ENCODE data around the gene KCNC1. TPM values are rescaled to one million over a fixed set of nuclear protein-coding genes. Genes with fewer than 3 reads are reported as not detected.

KCNC1 gene
- polyA plus RNA-seq, 4 donors, result 0.84 to 1.7 (median 1.2) TPM

GRCh38 chr11:17750013-17750800 is 15.6 kb downstream of the KCNC1 start:
- DNase-seq (ENCODE audit: low read depth in 4 of 4, low spot score in 2 of 4), result no peak

GRCh38 chr11:17750801-17751165 is 16.2 kb downstream of the KCNC1 start:
- no peak for DNase-seq (ENCODE audit: low read depth in 4 of 4, low spot score in 2 of 4)

GRCh38 chr11:17751558-17751957 is 17.0 kb downstream of the KCNC1 start:
- no peak for DNase-seq (ENCODE audit: low read depth in 4 of 4, low spot score in 2 of 4)

GRCh38 chr11:17752144-17752543 is 17.6 kb downstream of the KCNC1 start:
- DNase-seq (ENCODE audit: low read depth in 4 of 4, low spot score in 2 of 4), result no peak

GRCh38 chr11:17753153-17753552 is 18.6 kb downstream of the KCNC1 start:
- DNase-seq (ENCODE audit: low read depth in 4 of 4, low spot score in 2 of 4), result no peak

- DNase-seq (ENCODE audit: low read depth in 4 of 4, low spot score in 2 of 4), result no peak
Observed at GRCh38 chr11:17753641-17754040, 19.1 kb downstream of the KCNC1 start.

- no peak for DNase-seq (ENCODE audit: low read depth in 4 of 4, low spot score in 2 of 4)
Observed at GRCh38 chr11:17755891-17756290, 21.3 kb downstream of the KCNC1 start.

- no peak for DNase-seq (ENCODE audit: low read depth in 4 of 4, low spot score in 2 of 4)
Observed at GRCh38 chr11:17760102-17761029, 25.8 kb downstream of the KCNC1 start.

- DNase-seq (ENCODE audit: low read depth in 4 of 4, low spot score in 2 of 4), result no peak
Observed at GRCh38 chr11:17762309-17762974, 27.9 kb downstream of the KCNC1 start.

GRCh38 chr11:17763244-17763643 is 28.7 kb downstream of the KCNC1 start:
- no peak for DNase-seq (ENCODE audit: low read depth in 4 of 4, low spot score in 2 of 4)

GRCh38 chr11:17763703-17764102 is 29.1 kb downstream of the KCNC1 start:
- no peak for DNase-seq (ENCODE audit: low read depth in 4 of 4, low spot score in 2 of 4)

GRCh38 chr11:17764446-17765218 is 30.1 kb downstream of the KCNC1 start:
- peak in 1 of 4 donors; percentile 7 for DNase-seq (ENCODE audit: low read depth in 4 of 4, low spot score in 2 of 4)

GRCh38 chr11:17765356-17766072 is 30.9 kb downstream of the KCNC1 start:
- no peak for DNase-seq (ENCODE audit: low read depth in 4 of 4, low spot score in 2 of 4)

GRCh38 chr11:17766073-17766359 is 31.4 kb downstream of the KCNC1 start:
- no peak for DNase-seq (ENCODE audit: low read depth in 4 of 4, low spot score in 2 of 4)

- no peak for DNase-seq (ENCODE audit: low read depth in 4 of 4, low spot score in 2 of 4)
Observed at GRCh38 chr11:17766590-17766989, 32.0 kb downstream of the KCNC1 start.

GRCh38 chr11:17767301-17767885 is 32.8 kb downstream of the KCNC1 start:
- no peak for DNase-seq (ENCODE audit: low read depth in 4 of 4, low spot score in 2 of 4)

GRCh38 chr11:17767914-17768313 is 33.3 kb downstream of the KCNC1 start:
- no peak for DNase-seq (ENCODE audit: low read depth in 4 of 4, low spot score in 2 of 4)

GRCh38 chr11:17768547-17768946 is 34.0 kb downstream of the KCNC1 start:
- DNase-seq (ENCODE audit: low read depth in 4 of 4, low spot score in 2 of 4), result no peak

- no peak for DNase-seq (ENCODE audit: low read depth in 4 of 4, low spot score in 2 of 4)
Observed at GRCh38 chr11:17769218-17769617, 34.6 kb downstream of the KCNC1 start.

Measured in left renal cortex interstitium (tissue), 4 donors.